Measurements from ENCODE around the gene A4GALT. TPM values are rescaled to one million over a fixed set of nuclear protein-coding genes. Genes with fewer than 3 reads are reported as not detected.
A peak's percentile ranks its signal among the peaks of the same experiment; 100 is the strongest.

The A4GALT gene
- total RNA-seq, 5 donors from 2014 or later (not counting 1 experiment from before 2014, with no cell fraction given) = 0.26 to 0.60 (median 0.46) TPM; not detected in 2

DNA sequence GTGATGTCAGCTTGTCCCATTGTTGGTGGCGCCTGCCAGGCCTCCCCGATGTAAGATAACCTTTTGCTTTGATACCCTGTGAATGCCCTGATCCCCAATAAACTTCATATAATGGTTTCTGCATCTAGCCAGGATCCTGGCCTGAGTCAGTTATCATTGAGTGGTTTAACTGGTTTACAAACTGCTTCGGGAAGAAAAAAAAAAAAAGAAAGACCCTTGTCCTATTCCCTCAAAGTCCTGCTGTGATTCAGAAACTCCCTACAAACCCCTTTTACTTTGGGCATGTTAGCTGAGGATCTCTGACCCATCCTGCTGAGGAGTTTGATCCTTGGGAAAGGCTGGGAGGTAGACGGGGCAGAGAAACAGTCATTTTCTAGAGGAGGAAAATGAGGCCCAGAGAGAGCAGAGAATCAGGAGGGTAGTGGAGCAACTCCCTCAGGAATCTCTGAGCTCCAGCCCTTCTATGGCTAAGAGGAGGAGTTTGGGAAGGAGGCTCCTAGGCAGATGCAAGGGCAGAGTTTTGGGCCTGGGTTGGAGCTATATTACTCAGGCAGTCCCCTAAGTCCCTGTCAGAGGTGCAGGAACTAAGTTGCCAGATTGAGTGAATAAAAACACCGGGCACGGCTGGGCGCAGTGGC, 66.1 kb downstream of the A4GALT start:
- no peaks in the 10 kb centered on the region for H3K9me3 ChIP-seq
- DNase-seq = no peak
- no peak for ATAC-seq (replicated peaks in 1 of 4)
- H3K9me3 Mint-ChIP-seq = no peaks in the 10 kb centered on the region
- WGBS (ENCODE audit: insufficient coverage) = 89% methylated on average over 1 of the region's 7 CpGs
- no peak overlapping the region for H3K27ac Mint-ChIP-seq
- no peaks in the 10 kb centered on the region for H3K36me3 ChIP-seq (ENCODE audit: control insufficient read depth in 2 of 2, extremely low read depth in 1 of 2, insufficient read depth in 1 of 2, low read length in 1 of 2)
- ChIA-PET POLR2A (no interaction called here), CTCF (no interaction called here)
- H3K4me1 Mint-ChIP-seq = peaks cover 0 to 7% (median 2%) of the 10 kb centered on the region in 3 donors
- no peak overlapping the region for H3K27ac ChIP-seq (ENCODE audit: low read length)
- no peak overlapping the region for H3K4me3 ChIP-seq (ENCODE audit: control insufficient read depth in 1 of 2, extremely low read depth in 1 of 2, low read length in 1 of 2)
- H3K4me1 ChIP-seq (ENCODE audit: control insufficient read depth in 1 of 2, extremely low read depth in 1 of 2, insufficient read depth in 2 of 2, low read length in 2 of 2) = peaks cover 0 to 8% of the 10 kb centered on the region in 2 experiments
- peaks cover 0 to 6% of the 10 kb centered on the region in 2 donors for H3K27me3 Mint-ChIP-seq
- H3K4me3 Mint-ChIP-seq = no peak overlapping the region
- H3K27me3 ChIP-seq (replicated peaks in 1 of 2; ENCODE audit: control insufficient read depth in 2 of 2, extremely low read depth in 1 of 2, insufficient read depth in 2 of 2, low read length in 1 of 2) = peaks cover 0 to 28% of the 10 kb centered on the region in 2 experiments
- H3K36me3 Mint-ChIP-seq = no peaks in the 10 kb centered on the region

DNA sequence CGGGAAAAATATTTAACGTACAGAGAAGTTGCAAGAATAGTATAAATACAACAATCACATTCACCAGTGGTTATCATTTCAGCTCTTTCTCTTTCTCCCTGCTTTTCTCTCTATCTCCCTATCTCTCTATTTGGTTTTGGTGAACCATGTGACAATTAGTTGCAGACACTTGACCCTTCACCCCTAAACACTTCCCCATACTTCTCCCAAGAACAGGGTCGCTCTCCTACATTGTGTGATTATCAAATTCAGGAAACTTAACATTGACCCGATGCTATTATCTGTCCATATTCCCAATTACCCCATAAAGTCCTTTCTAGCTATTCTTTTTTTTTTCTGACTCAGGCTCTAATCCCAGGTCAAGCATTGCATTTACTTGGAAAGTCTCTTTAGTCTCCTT, 66.7 kb downstream of the A4GALT start:
- no peak overlapping the region for H3K4me3 Mint-ChIP-seq
- no peaks in the 10 kb centered on the region for H3K36me3 Mint-ChIP-seq
- H3K9me3 Mint-ChIP-seq = no peaks in the 10 kb centered on the region
- Histone ChIP-seq H3K4me1 (ENCODE audit: control insufficient read depth in 1 of 2, extremely low read depth in 1 of 2, insufficient read depth in 2 of 2, low read length in 2 of 2) (peaks cover 0 to 10% of the 10 kb centered on the region in 2 experiments), H3K27ac (ENCODE audit: low read length) (no peak overlapping the region), H3K36me3 (ENCODE audit: control insufficient read depth in 2 of 2, extremely low read depth in 1 of 2, insufficient read depth in 1 of 2, low read length in 1 of 2) (no peaks in the 10 kb centered on the region), H3K9me3 (no peaks in the 10 kb centered on the region), H3K4me3 (ENCODE audit: control insufficient read depth in 1 of 2, extremely low read depth in 1 of 2, low read length in 1 of 2) (no peak overlapping the region), H3K27me3 (replicated peaks in 1 of 2; ENCODE audit: control insufficient read depth in 2 of 2, extremely low read depth in 1 of 2, insufficient read depth in 2 of 2, low read length in 1 of 2) (peaks cover 0 to 28% of the 10 kb centered on the region in 2 experiments)
- no peak overlapping the region for H3K27ac Mint-ChIP-seq
- ATAC-seq (replicated peaks in 1 of 4) (no peak), DNase-seq (no peak)
- 100% methylated on average over 1 of the region's 4 CpGs for WGBS (ENCODE audit: insufficient coverage)
- CTCF ChIA-PET = interaction anchor here in 1 of 2 donors (0.6 kb wide), 1 partner anchor 174 kb away, joined by 3 read pairs; no protein-coding TSS in a partner anchor
- POLR2A ChIA-PET = no interaction called here
- peaks cover 0 to 6% of the 10 kb centered on the region in 2 donors for H3K27me3 Mint-ChIP-seq
- peaks cover 0 to 7% (median 2%) of the 10 kb centered on the region in 3 donors for H3K4me1 Mint-ChIP-seq

DNA sequence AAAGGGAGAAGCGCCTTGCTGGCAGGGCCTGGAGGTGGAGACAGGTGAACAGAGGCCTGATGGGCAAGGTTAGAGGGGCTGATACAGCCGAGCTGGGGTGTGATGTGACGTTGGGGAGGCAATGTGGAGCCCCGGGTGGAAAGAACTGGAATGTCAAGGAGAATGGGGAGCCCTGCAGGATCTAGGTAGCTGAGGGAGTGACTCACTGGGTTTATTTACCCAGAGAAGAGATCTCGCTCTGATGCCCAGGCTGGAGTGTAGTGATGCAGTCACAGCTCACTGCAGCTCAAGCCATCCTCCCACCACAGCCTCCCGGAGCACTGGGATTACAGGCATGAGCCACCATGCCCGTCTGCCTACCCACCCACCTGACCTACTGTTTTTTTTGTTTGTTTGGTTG, 69.5 kb downstream of the A4GALT start:
- peaks cover 17 to 29% (median 23%) of the 10 kb centered on the region in 3 donors for H3K4me1 Mint-ChIP-seq
- no peak overlapping the region for H3K27ac Mint-ChIP-seq
- ATAC-seq (replicated peaks in 1 of 4) (no peak), DNase-seq (no peak)
- no peaks in the 10 kb centered on the region for H3K36me3 ChIP-seq (ENCODE audit: control insufficient read depth in 2 of 2, extremely low read depth in 1 of 2, insufficient read depth in 1 of 2, low read length in 1 of 2)
- POLR2A ChIA-PET = no interaction called here
- H3K27me3 Mint-ChIP-seq = peaks cover 0 to 4% of the 10 kb centered on the region in 2 donors
- H3K27ac ChIP-seq (ENCODE audit: low read length) = no peak overlapping the region
- no peaks in the 10 kb centered on the region for H3K9me3 ChIP-seq
- 79% methylated on average over 4 of the region's 7 CpGs for WGBS (ENCODE audit: insufficient coverage)
- no peaks in the 10 kb centered on the region for H3K36me3 Mint-ChIP-seq
- peaks cover 4 to 34% of the 10 kb centered on the region in 2 experiments for H3K4me1 ChIP-seq (ENCODE audit: control insufficient read depth in 1 of 2, extremely low read depth in 1 of 2, insufficient read depth in 2 of 2, low read length in 2 of 2)
- CTCF ChIA-PET = no interaction called here
- no peaks in the 10 kb centered on the region for H3K9me3 Mint-ChIP-seq
- peak overlapping the region in 2 of 3 donors; percentile 57 to 92 for H3K4me3 Mint-ChIP-seq
- no peak overlapping the region for H3K4me3 ChIP-seq (ENCODE audit: control insufficient read depth in 1 of 2, extremely low read depth in 1 of 2, low read length in 1 of 2)
- H3K27me3 ChIP-seq (replicated peaks in 1 of 2; ENCODE audit: control insufficient read depth in 2 of 2, extremely low read depth in 1 of 2, insufficient read depth in 2 of 2, low read length in 1 of 2) = peaks cover 0 to 17% of the 10 kb centered on the region in 2 experiments

DNA sequence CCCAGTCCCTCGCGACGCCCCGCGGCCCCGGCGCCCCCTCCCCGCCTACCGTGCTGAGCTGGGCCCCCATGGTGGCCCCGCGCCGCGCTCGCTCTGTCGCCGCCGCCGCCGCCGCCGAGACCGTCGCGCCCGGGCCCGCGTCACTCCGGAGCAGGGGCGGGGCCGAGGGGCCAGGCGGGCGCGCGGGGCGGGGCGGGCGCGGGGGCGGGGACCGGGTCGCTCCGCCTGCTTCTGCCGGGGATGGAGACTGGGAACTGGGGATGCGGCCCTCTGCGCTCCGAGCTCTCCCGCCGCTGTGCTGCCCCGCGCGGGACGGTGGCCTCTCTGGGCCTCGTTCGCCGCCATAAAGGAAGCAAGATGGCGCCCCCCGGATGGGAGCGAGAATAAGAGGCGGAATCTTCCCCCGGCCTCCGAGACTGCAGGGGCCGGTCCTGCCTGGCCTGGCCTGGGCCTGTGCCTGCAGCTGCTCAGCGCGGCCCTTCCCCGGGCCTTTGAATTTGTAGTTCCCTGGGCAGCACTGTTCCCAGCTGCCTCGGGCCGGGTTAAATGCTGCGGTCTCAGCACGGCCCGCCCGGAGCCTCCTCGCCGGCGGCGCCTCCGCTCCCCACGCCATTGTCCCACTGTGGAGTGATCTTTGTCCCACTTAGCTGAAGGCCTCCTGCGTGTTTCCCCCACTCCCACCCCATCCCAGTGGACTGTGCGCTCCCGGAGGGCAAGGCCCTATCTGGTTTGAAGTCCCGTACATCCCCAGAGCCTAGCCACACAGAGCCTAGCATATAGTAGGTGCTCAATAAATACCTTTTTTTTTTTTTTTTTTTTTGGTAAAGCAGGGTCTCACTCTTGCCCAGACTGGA, 71.2 kb downstream of the A4GALT start, which contains the start of gene CYB5R3:
Gene CYB5R3 (minus strand): TSS at position 147 of the 854 bp plus-strand sequence. CDS start 77 bp downstream, at position 70.
- H3K36me3 ChIP-seq (ENCODE audit: control insufficient read depth in 2 of 2, extremely low read depth in 1 of 2, insufficient read depth in 1 of 2, low read length in 1 of 2) = no peaks in the 10 kb centered on the region
- Mint-ChIP-seq H3K36me3 (no peaks in the 10 kb centered on the region), H3K27me3 (no peaks in the 10 kb centered on the region), H3K4me3 (peak within 1 kb of the TSS; percentile 90 to 92 (median 92)), H3K9me3 (no peaks in the 10 kb centered on the region), H3K27ac (peak within 1 kb of the TSS; percentile 85 to 92), H3K4me1 (peaks cover 32 to 38% (median 35%) of the 10 kb centered on the region in 3 donors)
- WGBS (ENCODE audit: insufficient coverage) = under 1% methylated on average over 63 of the region's 81 CpGs
- POLR2A ChIA-PET = interaction anchor here (0.6 to 1.0 kb wide), 3 partner anchors 35 to 446 kb away, joined by 3 to 16 read pairs (median 6); partner anchors contain the start of gene POLDIP3 (in 1 of the 2)
- CTCF ChIA-PET = interaction anchor here in 1 of 2 donors (0.8 kb wide), 1 partner anchor 34 kb away, joined by 4 read pairs; no protein-coding TSS in a partner anchor
- ATAC-seq (replicated peaks in 1 of 4) (peak; percentile 81 to 87 (median 83)), DNase-seq (peak; percentile 49 to 83 (median 65))
- peaks cover 4 to 51% of the 10 kb centered on the region in 2 experiments for H3K4me1 ChIP-seq (ENCODE audit: control insufficient read depth in 1 of 2, extremely low read depth in 1 of 2, insufficient read depth in 2 of 2, low read length in 2 of 2)
- peak within 1 kb of the TSS; percentile 72 for H3K27ac ChIP-seq (ENCODE audit: low read length)
- no peaks in the 10 kb centered on the region for H3K9me3 ChIP-seq
- H3K27me3 ChIP-seq (replicated peaks in 1 of 2; ENCODE audit: control insufficient read depth in 2 of 2, extremely low read depth in 1 of 2, insufficient read depth in 2 of 2, low read length in 1 of 2) = peaks cover 0 to 11% of the 10 kb centered on the region in 2 experiments
- peak within 1 kb of the TSS; percentile 76 to 80 for H3K4me3 ChIP-seq (ENCODE audit: control insufficient read depth in 1 of 2, extremely low read depth in 1 of 2, low read length in 1 of 2)

DNA sequence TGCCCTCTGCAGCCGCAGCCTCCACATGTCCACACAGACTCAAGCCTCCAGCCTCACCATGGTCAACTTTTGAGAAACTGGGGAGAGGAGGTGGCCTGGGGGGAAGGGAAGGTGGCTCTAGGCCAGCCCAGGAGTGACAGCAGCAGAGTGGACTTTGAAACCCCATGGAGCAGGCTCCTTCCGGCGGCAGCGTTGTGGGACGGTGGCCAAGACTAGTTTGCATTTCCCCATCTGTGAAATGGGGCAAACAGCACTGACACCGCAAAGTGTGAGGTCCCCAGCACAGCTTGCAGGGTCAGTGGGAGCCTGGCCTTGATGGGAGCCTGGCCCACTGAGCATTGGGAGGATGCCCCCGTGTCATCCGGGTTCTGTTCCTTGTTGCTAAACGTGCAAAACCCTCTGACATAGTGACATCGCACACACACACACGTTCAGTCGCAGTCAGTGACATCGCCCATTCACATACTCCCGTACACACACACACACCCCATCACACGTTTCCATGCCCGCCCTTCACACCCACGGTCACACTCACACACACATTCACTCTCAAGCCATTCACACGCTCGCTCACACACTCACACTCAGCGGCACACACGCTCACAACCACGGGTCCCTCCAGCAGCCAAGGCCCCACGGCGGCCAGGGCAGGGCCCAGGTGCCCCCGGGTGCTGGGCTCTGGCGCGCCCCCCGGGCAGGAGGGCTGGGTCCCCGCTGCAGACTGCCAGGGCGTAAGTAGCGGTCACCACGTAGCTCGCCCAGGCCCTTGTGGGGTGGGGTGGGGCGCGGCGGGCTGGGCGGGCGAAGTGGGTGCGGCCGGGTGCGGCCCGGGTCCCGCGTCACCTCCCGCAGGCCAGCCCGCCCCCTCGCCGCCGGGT, 72.1 kb downstream of the A4GALT start:
- Mint-ChIP-seq H3K36me3 (no peaks in the 10 kb centered on the region), H3K9me3 (no peaks in the 10 kb centered on the region), H3K4me3 (peak overlapping the region; percentile 90 to 92 (median 92)), H3K27me3 (no peaks in the 10 kb centered on the region), H3K27ac (peak overlapping the region; percentile 85 to 92), H3K4me1 (peaks cover 37 to 45% (median 41%) of the 10 kb centered on the region in 3 donors)
- H3K27me3 ChIP-seq (replicated peaks in 1 of 2; ENCODE audit: control insufficient read depth in 2 of 2, extremely low read depth in 1 of 2, insufficient read depth in 2 of 2, low read length in 1 of 2) = peaks cover 0 to 10% of the 10 kb centered on the region in 2 experiments
- no peaks in the 10 kb centered on the region for H3K9me3 ChIP-seq
- ChIA-PET CTCF (interaction anchor here in 1 of 2 donors (0.8 kb wide), 1 partner anchor 33 kb away, joined by 4 read pairs; no protein-coding TSS in a partner anchor), POLR2A (interaction anchor here (0.6 to 1.3 kb wide), 3 partner anchors 34 to 447 kb away, joined by 3 to 6 read pairs (median 3); partner anchors contain the start of gene POLDIP3 (in 1 of the 2))
- H3K36me3 ChIP-seq (ENCODE audit: control insufficient read depth in 2 of 2, extremely low read depth in 1 of 2, insufficient read depth in 1 of 2, low read length in 1 of 2) = no peaks in the 10 kb centered on the region
- ATAC-seq (replicated peaks in 1 of 4) = peak; percentile 64 to 67 (median 66)
- 1% methylated on average over 41 of the region's 49 CpGs for WGBS (ENCODE audit: insufficient coverage)
- H3K27ac ChIP-seq (ENCODE audit: low read length) = peak overlapping the region; percentile 49
- peak overlapping the region; percentile 68 to 70 for H3K4me3 ChIP-seq (ENCODE audit: control insufficient read depth in 1 of 2, extremely low read depth in 1 of 2, low read length in 1 of 2)
- peaks cover 4 to 56% of the 10 kb centered on the region in 2 experiments for H3K4me1 ChIP-seq (ENCODE audit: control insufficient read depth in 1 of 2, extremely low read depth in 1 of 2, insufficient read depth in 2 of 2, low read length in 2 of 2)
- DNase-seq = peak in 29 of 35 experiments; percentile 7 to 61 (median 25)

All from T-cell (primary cell).